GM19193 (cell line): ENCODE measurements around the gene CHRNA10.

Source experiments
- POLR2A ChIP-seq: IDR thresholded peaks from 4 replicates; pipeline ENCODE4 v1.6.1; 2011; ENCODE audit not compliant: insufficient read depth, insufficient read length; ENCODE audit errors: extremely low read depth

CHRNA10 gene, protein sequence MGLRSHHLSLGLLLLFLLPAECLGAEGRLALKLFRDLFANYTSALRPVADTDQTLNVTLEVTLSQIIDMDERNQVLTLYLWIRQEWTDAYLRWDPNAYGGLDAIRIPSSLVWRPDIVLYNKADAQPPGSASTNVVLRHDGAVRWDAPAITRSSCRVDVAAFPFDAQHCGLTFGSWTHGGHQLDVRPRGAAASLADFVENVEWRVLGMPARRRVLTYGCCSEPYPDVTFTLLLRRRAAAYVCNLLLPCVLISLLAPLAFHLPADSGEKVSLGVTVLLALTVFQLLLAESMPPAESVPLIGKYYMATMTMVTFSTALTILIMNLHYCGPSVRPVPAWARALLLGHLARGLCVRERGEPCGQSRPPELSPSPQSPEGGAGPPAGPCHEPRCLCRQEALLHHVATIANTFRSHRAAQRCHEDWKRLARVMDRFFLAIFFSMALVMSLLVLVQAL

DNA sequence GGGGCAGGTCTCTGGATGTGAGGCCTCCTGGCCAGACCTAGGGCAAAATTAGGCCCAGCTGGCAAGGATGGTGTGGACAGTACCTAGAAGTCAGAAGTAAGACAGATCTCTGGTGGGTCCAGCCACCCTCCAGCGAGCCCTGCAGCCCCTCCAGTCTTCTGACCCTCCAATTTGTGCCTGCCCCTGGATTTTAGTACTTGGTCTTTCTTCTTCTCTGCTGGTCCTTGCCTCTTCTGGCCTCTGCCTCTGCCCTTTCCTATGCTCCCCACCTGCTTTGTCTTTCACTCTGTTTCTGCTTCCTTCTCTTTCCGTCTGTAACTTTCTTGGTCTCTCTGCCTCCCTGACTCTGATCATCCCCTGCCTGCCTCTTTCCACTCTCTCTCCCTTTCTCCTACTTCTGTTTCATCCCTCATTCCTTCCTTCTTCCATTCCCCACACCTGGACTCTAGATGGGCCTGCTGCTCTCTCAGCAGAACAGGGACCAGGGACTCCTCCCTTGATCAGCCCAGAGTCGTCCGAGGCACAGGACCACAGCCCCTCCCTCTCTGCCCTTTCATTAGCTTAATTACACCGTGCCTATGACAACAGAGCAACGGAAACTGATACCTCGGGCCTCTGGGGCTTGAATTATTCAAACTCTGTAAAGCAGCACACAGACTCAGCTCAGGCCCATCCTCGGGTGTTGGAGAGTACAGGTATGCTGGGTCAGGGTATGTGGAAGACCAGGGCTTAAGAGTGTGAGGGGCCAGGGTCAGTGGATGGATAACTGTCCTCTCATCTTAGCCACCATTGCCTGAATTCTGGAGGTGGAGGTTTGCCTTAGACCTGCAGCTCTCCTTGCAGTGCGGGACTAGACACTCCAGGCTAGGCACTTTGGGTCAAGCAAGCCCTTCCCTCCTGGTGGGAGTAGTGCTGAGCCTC lies at the start of gene CHRNA10:
Gene CHRNA10, minus strand, starts transcription at position 51 of the 921 bp plus-strand sequence. CDS start 72 bp downstream, outside the sequence.
- TF ChIP-seq POLR2A, result no peak

- TF ChIP-seq POLR2A, result no peak
Observed at GRCh38 chr11:3712274-3712673, 41.1 kb upstream of the CHRNA10 start.

DNA sequence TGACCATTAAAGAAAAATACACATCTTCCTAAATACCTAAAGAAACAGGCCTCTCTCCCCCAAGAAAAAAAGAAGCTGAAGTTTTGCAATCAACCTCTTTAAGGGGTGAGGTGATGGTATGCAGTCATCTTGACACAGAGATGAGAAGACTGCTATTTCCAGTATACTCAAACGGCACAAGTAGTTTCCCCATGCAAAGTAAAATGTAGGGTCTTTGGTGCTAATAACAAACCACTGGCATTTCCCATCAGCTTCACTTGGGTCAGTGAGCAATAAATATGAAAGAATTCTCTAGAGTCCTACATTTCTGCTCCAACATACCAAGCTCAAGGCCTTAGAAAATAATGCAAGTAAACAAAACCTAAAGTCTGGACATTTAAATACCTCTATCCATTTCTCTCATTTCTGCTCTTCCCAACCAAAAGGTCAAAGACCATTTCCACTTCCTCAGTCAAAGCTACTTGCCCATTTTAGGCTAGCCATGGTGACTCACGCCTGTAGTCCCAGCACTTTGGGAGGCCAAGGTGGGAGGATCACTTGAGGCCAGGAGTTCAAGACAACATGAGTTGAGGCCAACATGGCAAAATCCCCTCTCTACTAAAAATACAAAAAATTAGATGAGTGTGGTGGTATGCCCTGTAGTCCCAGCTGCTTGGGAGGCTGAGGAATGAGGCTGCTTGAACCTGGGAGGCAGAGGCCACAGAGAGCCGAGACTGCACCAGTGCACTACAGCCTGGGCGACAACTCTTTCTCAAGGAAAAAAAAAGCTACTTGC lies 39.5 kb upstream of the CHRNA10 start:
- TF ChIP-seq POLR2A, result no peak

DNA sequence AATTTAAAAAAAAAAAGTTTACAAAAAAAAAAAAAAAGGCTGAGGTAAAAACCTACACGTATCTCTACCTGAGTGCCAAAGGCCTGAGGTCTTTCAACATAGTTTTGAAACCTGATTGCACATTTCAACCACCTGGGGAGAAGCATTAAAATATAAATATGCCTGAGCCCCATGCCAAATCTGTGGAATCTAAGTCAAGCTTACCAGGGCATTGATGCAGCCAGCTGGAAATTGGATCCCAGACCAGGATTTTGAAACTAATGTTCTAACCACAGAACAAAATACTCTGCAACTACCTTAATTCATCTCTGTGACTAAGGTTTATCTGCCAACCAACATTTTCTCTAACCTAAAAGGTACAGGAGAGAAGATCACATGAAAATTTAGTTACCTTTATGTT lies 38.8 kb upstream of the CHRNA10 start:
- TF ChIP-seq POLR2A, result no peak

DNA sequence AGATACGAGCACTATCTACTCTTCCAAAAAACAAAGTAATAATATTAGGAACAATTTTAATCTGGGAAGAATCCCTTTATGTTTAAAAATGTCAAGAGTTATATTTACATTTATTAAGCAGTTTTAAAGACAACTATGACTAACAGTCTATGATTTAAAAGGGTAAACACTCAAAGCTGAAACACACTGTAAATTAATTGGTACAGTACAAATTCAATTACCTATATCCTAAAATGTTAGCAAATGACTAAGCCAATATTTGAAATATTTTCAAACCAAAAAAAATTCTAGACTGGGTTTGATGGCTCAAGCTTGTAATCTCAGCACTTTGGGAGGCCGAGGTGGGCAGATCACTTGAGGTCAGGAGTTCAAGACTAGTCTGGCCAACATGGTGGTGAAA lies 36.0 kb upstream of the CHRNA10 start:
- TF ChIP-seq POLR2A, result no peak

DNA sequence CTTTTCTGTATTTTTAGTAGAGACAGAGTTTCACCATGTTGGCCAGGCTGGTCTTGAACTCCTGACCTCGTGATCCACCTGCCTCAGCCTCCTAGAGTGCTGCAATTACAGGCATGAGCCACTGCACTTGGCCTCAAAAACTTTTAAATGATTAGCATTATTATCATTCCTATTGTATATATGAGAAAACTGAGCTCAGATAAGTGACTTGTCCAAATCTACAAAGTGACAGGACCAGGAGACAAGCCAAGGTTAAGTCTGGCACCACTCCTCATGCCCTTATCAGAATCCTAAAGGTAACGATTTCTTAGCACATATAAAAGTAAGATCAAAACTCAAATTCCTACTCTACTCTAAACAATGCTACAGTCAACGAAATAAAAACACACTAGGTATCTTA lies 32.2 kb upstream of the CHRNA10 start:
- TF ChIP-seq POLR2A, result no peak

DNA sequence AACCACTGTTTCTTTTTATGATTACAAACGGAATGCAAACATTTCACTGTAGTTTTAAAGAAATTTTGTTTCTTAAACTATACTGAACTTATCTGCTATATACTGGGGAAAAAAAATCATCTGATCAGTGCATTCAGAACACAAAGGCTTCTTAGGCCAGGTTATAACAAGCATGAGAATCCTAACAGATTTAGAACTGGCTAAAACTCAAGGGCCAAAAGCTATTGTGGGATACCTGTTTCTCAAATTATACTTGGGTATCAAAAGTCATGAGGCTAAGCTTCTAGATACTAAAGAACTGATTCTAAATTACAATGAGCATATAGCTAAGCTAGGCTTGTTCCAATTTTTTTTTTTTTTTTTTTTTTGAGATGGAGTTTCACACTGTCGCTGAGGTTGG lies 29.7 kb upstream of the CHRNA10 start:
- no peak for TF ChIP-seq POLR2A

- TF ChIP-seq POLR2A, result no peak
Observed at GRCh38 chr11:3700410-3700809, 29.2 kb upstream of the CHRNA10 start.

- no peak for TF ChIP-seq POLR2A
Observed at GRCh38 chr11:3686751-3687150, 15.6 kb upstream of the CHRNA10 start.

DNA sequence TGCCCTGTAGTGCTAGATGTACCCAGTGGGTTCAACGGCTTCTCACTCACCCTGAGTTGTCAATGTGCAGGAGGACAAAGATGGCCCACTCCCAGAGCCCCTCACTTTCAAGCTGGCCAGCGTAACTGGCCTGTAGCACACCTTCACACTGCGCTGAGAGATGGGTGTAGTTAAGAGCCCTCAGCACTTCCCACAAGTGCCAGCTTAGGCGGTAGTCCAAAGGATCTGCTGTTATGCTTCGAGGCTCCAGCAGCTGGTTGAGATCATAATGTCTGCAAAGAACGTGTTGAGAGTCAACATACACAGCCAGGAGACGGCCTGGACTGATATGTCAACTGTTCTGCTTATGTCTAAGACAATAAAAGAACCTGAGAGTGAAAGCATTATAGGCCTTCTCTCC lies 14.7 kb upstream of the CHRNA10 start:
- TF ChIP-seq POLR2A, result no peak

GRCh38 chr11:3684819-3685172 lies 13.6 kb upstream of the CHRNA10 start:
- TF ChIP-seq POLR2A, result no peak

- TF ChIP-seq POLR2A, result no peak
Observed at GRCh38 chr11:3684129-3684818, 13.1 kb upstream of the CHRNA10 start.

DNA sequence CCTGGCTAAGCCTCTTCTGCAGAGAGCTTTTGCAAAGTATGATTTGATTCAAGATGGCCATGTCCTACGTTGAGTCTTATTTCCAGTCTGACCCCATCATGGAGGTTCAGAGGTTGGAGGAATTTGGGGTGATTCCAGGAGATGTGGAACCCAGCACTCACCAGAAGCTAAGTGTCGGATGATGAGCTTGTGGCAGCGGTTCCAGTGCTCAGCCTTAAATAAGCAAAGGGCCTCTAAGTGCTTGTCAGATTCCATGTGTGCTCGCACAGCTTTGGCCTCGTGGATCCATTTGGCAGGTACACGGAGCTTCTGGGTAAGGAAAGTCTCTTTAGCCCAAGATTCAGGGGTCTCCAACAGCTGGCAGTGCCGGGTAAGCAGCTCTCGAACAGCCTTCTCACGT lies 11.9 kb upstream of the CHRNA10 start:
- TF ChIP-seq POLR2A, result no peak

DNA sequence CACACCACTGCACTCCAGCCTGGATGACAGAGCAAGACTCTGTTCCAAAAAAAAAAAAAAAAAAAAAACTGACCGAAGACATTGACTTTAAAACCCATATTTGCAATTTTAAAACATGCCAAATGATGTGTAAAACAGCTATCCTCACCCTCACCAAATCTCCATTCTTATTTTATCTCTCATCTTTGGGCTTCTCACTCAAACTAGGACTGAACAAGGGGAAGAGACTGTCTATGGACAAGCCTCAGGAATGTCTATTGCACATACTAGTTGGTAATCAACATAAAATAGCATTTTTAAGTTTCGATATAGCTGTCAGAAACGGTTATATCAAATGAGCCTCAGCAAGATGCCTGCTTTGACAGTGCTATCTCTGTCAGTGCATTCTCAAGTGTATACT lies 7.9 kb upstream of the CHRNA10 start:
- TF ChIP-seq POLR2A, result no peak
